Left hindlimb (tissue), 1 donor: ENCODE measurements around the gene SYP.

Source experiments
- DNase-seq: peaks from one replicate; pipeline ENCODE4 v3.0.0-alpha.2; 2018

SYP gene

DNA sequence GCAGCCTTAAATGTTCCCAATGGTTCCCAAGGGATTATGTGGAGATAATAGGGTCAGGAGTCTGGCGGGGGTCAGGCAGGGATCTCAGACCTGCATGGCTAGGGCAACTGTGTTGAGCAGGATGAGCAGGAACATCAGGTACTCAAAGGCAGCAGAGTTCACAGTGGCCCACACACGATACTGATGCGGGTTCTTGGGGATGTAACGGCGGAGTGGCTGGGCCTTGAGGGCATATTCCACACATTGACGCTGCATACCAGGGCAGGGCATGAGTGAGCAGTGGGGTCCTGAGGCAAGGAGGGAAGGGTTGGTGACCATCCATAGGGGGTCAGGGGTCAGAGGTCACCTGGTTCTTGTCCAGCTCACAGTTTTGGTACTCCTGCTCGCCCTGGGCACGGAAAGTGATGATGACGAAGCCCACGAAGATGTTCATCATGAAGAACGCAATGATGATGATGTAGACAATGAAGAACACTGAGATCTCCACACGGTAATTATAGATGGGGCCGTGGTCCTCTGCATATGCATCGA lies 15.1 kb upstream of the SYP start:
- no peak for DNase-seq

DNA sequence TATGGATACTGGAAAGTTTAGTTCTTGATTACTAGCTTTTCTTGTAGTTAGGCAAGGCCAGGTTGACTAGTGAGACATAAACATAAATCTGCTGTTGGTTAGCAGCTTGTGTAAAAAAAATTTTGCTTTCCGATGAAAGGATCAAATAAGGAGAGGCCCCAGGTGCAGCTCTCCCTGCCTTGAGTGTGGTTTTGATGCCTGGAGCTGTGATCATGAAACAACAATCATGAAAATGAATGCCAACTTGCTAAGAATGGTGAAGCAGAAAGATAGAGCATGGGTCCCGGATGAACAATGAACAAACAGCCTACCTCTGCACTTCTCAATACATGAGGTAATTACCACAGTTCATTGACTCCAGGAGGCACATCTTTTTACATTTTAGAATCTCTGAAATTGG lies 14.4 kb upstream of the SYP start:
- no peak for DNase-seq

DNA sequence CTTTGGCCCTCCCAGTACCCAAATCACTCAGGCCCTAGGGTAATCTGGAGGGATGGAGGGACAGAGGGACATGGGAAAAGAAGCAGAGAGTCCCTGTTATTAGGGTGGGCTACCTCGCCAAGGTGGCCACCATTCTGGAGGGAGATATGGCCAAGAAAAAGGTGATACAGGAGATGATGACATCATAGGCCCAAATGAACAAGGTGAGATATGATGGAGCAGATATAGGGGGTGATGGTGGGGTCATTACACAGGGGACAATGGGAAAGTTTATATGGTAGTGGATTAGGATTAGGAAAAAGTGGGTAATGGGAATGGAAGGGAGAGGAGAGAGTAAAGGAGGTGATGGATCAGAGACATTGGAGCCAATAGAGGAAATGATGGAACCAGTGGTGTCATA lies 12.9 kb upstream of the SYP start:
- DNase-seq, result no peak

DNA sequence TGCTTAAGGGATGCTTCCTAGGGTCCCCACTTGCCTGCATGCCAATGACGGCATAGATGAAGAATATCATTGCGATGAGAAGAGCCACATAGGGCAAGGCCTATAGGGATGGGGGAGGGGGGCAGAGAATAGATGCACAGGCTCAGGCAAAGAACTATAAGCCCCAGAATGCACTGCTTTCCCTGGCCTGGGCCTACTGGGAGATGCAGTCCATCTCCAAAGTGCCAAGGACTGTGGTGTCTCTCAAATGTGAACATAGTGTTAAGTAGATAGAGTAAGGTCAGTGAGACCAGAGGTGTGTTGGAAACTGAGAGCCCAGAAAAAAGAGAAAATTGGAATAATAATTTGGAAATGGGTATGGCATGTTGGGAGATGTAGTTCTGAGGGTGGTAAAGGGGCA lies 12.2 kb upstream of the SYP start:
- DNase-seq, result no peak

- no peak for DNase-seq
Observed at GRCh38 chrX:49211074-49211473, 11.1 kb upstream of the SYP start.

GRCh38 chrX:49210406-49210805 lies 10.4 kb upstream of the SYP start:
- DNase-seq, result no peak

DNA sequence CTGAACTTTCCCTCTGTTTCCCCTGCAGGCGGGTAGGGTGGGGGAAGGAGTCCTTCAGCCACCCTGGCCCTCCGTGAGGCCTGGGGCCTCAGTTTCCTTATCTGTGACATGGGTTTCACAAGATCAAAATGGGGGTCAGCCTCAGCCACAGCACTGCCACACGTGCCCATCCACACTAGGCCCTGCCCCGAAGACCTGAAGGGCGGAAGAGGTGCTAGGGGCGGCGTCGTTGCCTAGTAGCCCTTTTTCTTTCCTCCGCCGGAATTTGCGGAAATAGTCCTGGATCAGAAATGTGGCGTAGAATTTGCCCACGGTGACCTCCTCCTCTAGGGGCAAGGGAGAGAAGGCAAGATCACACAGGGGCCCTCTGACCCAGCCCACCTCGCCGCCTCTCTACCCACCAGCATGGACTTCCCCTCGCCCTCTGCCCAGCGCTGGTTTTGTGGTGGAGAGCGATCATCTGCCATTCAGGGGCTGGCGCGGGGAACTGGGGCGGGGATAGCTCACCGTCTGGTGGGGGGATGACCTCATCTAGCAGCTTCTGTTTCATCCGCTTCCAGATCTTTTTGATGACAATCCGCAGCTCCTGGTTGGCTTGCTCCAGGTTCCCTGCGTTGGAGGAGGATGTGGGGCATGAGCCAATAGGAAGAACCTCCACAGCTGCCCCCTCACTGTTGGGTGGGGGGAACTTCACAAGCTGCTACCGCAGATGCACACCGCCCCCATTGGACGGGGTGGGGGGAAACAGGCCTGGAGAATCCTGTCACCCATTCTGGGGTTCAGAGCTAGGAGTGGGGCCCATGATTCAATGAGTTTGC lies 9.7 kb upstream of the SYP start:
- DNase-seq, result no peak

DNA sequence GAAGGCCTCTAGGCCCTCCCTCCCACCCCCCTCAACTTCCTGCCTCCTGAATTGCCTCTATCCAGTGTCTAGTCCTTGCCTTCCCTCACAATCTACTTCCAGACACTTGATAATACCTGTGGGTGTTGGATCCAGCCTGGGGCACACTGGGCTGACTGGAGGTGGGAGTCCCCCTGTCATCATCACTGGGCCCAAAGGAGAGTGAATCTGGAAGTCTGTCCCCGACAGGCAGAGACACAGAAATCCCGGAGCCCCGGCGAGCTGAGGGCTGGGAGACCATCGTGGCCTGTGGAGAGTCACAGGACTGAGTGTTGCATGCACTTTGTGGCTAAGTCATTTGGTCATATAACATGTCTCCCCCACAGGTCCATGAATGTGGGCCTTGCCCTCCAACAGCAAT lies 8.4 kb upstream of the SYP start:
- DNase-seq, result no peak

DNA sequence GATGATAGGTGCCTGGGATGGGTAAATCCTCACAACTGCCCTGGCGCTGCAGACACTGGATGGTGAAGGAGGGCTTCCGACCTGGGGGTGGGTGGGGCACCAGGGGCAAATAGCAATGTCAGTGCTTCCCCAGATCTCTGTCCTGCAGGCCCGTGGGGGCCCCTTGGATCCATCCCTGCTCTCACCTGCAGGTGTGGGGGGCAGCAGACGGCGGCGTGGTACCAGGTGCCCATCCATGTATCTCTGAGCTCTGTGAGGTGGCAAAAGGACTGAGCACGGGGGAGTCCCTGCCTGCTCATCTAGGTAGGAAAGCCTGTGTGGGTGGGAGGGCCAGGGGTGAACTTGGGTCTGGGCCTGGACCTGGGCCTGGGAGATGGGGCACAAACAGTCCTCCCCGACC lies 6.5 kb upstream of the SYP start:
- DNase-seq, result no peak

- DNase-seq, result no peak
Observed at GRCh38 chrX:49205443-49205842, 5.5 kb upstream of the SYP start.

- DNase-seq, result no peak
Observed at GRCh38 chrX:49204709-49205108, 4.7 kb upstream of the SYP start.

DNA sequence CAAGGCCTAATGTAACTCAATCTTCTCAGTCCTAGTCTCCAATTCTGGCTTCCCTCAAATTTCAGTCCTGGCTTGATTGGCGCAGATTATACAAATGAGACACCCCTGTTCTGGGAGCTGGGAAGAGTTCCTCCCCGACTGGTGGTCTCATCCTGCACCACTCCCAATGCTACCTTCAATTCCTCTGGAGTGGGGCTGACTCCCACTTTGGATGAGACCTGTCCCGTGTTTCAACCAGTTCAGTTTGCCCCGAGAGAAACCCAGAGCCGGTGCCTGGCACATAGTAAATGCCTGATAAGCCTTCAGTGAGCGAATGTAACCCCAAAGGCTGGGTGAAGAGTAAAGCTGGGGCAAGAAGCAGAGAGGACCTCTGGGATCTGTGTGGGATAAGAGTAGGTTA lies 4.0 kb upstream of the SYP start:
- no peak for DNase-seq

DNA sequence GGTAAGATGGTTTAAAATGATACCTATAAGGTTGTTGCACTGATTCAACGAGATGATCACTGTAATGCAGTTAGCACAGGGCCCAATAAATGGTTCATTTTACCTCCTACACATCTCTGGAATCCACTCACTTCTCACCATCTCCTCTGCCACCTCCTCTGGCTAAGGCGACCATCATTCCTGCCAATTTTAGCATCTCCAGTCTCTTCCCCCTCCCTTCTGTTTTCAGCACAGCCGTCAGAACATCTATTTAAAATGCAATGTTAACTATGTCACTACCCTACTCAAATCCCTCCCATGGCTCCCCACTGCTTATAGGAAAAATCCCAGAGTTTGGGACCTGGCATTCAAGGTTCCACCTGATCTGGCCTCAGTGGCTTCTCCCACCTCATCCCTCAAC lies 3.5 kb upstream of the SYP start:
- DNase-seq, result no peak

GRCh38 chrX:49202022-49202421 lies 2.0 kb upstream of the SYP start:
- no peak for DNase-seq

DNA sequence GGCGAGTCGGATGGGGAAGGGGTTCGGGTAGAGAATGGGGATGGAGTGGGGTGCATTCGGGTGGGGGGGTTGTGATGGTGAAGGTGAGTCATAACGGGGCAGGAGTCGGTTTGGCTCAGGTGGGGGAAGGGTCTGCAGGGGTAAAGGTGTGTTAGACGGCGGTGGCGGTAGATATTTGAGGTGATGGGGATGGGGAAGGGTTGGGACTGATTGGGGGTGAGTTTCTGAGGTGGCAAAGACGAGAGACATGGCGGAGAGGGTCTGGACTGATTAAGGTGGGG lies 738 bp downstream of the SYP start:
- DNase-seq, result no peak

DNA sequence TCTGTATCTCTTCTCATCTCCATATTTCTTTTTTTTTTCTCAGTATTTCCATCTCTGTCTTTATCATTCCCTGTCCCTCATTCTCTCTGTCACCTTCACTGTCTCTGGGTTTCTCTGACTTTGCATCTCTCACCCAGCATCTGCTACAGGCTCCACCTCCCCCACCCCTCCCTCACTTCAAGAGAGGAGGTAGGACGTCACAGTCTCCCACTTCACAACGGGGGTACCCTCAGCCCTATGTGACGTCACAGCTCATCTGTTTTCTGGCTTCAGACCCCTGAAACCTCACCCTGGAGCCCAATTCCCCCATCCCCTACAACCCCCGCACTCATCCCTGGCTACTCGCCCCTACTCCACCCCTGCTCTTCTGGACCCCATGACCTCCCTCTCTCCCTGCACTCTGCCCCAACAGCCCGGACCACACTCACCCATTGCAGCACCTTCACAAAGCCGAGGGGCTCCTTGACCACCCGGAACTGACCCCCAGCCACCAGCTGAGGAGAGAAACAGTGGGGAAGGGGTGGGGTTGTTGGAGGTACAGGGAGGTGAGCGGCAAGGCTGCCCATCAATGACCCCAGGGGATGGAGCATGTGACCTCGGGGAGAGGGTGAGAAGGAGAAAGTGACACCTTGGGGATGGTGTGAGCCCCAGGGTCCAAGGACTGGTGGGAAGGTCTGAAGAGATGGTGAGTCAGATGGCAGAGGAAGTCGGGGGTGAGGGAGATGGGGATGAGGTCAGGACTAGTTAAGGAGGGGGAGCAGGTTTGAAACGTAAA lies 1.3 kb downstream of the SYP start:
- no peak for DNase-seq

- no peak for DNase-seq
Observed at GRCh38 chrX:49197543-49198087, 2.4 kb downstream of the SYP start.

- DNase-seq, result no peak
Observed at GRCh38 chrX:49193542-49193964, 6.4 kb downstream of the SYP start.

DNA sequence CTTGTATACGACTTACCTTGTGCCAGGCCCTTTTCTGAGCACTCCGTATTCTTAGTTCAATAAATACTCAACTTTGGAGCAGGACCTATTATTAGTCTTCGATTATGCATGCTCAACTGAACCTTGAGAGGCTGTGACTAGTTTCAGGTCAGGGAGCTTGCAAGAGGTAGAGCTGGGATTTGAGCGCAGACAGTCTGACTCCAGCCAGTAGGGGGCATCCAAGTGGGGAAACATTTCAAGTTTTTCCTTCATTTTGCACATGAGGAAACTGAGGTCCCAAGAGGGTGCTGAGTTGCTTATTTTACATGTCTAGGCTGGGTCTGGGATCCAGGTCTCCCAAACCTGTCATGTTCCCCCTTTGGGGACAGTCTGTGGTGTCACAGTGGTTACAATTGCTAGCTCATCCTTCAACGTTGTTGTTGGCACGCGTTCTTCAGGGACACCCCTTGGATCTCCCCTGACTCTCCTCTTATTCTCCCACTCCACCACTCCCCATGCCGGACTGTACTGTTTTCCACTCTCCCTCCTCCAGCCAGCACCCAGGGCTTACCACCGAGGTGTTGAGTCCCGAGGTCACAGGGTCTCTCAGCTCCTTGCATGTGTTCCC lies 7.2 kb downstream of the SYP start:
- no peak for DNase-seq

- no peak for DNase-seq
Observed at GRCh38 chrX:49191574-49192011, 8.4 kb downstream of the SYP start.

GRCh38 chrX:49190821-49191573 lies 9.0 kb downstream of the SYP start:
- DNase-seq, result peak; percentile 95

- DNase-seq, result no peak
Observed at GRCh38 chrX:49189606-49190005, 10.4 kb downstream of the SYP start.
